Non-pigmented ciliary epithelial cell (primary cell): ENCODE results near the gene NUDT1.

Source experiments
- DNase-seq: peaks from one replicate; pipeline ENCODE4 v3.0.0-alpha.2; 2010; ENCODE audit warnings: low read depth

Gene NUDT1

DNA sequence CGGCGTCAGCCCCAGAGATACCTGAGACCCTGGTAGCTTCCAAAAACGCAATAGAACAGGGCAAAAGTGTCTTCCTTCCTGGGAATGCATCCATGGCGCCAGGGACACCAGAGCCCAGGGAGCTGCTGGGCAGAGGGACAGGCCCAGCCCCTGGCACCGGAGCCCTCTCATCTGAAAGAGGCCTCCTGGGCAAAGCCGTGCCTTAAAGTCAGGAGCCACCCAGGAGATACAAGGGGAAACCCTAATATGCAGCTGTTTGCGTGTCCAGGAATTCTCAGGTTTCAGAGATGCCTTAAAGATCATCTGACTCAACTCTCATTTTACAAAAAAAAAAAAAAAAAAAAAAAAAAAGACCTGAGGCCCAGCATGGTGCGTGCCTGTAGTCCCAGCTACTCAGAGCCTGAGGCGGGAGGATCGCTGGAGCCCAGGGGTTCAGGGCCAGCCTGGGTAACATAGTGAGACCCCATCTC, 28.0 kb downstream of the NUDT1 start:
- no peak for DNase-seq

DNA sequence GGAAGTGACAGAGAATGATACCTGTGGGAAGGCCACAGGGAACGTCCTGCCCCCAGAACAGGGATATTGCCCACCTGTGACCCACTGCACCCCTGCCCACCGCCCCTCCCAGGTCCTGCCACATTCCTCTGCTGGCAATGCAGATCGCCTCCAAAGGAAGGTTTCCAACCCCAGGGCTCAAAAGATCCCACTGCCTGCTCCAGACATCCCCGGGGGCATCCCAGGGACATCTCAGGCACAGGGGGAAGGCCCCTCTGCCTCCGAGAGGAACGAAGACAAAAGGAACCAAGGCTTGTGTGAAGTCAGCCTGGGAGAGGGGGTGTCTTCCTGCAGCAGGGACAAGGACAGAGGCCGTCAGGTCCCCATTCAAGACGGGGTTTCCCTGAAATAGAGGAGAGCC, 28.5 kb downstream of the NUDT1 start:
- no peak for DNase-seq

DNA sequence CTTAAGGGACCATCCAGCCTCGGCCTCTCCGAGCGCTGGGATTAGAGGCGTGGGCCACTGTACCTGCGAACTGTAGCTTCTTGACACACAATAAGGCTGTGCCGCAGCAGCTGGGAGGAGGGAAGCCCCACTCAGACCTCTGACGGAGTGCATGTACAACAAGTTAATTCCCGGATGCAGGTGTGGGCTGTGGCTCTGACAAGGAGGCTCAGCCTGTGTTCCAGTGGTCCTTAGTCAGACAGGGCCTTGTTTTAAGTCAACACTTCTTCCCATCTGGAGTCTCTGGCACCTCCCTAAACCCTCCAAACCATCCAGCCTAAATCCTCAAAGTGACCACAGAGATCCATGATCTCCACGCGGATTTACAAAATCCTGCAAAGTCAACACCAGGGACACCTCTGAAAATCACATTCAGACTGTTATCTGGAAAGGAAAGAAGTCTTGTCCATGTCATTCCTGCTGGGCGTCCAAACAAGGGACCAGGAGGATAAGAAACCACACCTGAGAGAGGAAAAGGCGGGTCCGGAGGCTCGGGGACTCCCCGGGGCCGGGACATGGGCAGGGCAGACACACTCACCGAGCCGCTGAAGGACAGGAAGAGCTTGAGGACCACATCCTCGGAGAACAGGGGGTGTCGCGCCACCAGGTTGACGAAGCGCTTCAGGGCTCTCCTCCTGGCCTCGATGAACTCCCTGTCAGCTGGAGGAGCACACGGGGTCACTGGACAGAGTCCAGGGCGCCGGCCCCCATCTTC, 29.4 kb downstream of the NUDT1 start:
- DNase-seq = no peak

DNA sequence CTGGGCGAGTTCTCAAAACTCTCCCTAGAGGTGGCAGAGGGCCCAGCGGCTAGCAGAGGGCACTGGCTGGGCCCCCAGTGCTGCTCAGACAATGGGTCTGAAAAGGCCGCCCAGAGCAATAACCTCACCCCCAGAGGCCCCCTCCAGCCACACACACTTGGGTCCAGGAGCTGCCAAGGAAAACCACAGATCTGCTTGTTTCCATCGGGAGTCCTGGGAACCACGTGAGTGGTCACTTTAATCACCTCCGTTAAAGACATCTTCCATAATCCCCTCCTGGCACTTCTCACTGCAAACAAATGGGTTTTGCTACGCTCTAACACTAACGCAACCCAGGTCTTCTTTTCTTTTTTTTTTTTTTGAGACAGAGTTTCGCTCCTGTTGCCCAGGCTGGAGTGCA, 30.0 kb downstream of the NUDT1 start:
- no peak for DNase-seq

DNA sequence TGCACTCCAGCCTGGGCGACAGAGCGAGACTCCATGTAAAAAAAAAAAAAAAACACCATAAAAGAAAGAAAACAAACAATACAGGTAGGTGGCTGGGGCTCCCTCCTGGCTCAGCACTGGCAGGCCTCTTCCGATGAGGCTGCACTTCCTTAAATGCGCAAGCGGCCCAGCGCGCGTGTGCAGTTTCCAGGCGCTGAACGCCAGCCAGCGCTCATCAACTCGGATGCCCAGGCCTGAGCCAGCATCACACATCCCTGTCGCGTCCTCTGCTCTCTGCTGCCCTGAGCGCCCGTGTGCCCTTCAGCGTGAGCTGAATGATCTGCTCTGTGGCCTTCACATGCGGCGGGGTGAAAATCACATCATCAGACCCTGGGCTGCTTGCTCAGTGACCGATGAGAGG, 31.8 kb downstream of the NUDT1 start:
- DNase-seq = no peak

DNA sequence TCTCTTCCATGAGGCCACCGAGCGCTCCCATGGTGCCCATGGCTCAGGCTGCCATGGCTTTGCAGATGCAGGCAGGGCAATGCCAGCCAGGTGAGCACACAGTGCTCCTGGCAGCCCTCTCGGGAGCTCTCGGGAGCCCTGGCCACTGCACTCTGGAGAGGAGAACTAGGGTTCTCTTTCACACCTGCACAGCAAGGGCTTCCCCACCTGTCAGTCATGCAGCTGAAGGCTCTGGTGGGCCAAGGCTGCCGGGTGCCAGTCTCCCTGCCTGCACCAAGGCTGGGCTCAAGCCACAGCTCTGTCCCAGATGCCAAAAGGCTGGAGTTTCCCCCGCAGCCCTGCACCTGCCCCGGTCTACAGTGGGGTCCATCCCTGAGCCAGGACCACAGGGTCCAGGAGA, 32.6 kb downstream of the NUDT1 start:
- DNase-seq = no peak

DNA sequence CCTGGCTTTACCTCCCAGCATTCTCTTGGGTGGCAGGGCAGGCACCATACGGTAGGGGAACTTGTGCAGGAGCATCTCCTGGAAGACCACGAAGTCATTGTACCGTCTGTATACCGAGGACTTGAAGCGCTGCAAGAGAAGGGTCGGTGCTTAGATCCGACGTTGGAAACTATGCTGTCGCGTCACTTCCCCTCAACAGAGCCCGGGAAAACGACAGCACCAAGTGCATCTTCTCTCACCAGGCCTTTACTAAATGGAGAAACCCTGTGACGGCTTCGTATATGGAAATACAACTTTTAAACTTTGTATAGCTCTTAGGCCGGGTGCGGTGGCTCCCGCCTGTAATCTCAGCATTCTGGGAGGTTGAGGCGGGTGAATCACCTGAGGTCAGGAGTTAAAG, 33.1 kb downstream of the NUDT1 start:
- DNase-seq = no peak

DNA sequence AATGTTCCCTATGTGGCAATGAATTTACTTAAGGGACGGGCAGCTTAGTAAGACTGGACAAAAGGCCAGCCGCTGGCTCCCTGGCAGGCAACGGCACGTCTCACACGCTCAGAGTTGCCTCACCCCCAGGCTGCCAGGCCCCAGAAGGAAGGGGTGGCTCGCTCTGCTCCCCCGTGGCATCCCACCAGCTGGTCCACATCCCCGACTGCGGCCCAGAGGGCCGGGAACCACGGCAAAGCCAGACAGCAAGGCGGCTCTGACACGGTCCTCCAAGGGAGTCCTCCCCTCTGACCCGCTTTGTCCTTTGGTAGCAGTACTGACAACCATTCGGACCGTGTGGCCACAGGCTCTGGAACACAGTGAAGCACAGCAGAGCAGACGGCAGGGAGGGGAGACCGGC, 34.1 kb downstream of the NUDT1 start:
- DNase-seq = no peak

DNA sequence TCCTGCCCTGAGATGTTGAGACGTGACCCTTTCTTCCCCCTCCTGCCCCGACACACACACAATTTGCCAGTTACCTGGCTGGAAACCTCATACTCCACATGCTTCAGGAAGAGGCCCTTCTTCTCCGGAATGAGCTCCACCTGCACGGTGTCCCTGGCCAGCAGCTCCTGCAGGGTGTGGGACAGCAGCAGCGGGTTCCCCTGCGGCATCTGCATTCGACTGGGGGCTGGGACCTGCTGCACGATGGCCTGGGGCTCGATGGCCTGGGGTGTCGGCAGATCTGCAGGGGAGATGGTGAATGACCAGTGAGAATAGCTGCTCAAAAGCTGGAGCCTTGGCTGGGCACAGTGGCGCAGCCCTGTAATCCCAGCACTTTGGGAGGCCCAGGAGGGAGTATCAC, 36.0 kb downstream of the NUDT1 start:
- DNase-seq = no peak

DNA sequence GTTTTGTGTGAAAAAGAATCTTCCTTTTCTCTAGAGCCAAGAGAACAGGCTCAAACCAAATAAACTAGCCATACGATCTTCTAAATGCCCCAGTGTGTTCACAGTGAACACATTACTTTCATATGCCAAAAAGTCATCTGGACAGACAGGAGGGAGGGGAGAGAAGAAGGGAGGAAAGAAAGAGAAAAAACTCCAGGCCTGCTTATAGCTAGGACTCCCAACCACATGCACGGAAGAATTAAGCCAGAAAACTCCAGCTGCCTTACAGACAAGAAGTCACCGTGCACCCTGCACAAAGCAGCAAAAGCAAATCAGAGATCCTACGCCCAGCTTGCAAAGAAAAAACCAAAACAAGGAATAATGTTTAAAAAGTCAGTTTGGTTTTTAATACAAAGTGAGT, 37.9 kb downstream of the NUDT1 start:
- DNase-seq = no peak

DNA sequence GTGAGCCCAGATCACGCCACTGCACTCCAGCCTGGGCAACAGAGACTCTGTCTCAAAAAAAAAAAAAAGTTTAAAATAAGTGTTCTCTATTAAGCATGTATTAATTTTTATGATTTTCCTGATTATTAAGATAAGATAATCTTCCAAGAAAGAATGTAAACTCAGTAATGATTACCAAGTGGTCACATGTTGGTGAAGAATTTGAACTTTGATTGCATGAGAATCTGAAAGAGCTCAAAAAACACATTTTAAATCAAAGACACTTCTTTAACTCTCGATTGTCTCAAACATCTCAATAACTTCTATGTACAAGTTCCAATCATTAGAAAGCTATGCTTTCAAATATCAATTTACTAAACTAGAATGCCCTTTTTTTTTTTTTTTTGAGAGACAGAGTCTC, 38.4 kb downstream of the NUDT1 start:
- DNase-seq = no peak

DNA sequence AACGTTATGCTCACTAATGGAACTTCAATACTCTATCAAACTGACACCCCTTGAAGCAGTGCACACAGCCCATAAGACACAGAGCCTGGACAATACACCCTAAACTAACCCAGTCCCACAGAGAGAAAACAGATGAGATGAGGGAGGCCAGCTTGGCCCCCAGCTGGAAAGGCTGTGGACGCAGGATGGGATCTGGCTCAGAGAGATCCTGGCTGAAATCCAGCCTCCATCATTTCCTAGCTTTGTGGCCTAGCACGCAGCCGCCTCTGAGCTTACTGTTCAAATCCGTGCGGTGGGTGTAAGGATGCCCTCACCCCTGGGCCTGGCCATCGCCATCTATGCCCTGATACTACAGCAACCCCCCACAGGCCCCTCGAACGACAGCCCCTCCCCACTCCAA, 39.5 kb downstream of the NUDT1 start:
- DNase-seq = no peak

DNA sequence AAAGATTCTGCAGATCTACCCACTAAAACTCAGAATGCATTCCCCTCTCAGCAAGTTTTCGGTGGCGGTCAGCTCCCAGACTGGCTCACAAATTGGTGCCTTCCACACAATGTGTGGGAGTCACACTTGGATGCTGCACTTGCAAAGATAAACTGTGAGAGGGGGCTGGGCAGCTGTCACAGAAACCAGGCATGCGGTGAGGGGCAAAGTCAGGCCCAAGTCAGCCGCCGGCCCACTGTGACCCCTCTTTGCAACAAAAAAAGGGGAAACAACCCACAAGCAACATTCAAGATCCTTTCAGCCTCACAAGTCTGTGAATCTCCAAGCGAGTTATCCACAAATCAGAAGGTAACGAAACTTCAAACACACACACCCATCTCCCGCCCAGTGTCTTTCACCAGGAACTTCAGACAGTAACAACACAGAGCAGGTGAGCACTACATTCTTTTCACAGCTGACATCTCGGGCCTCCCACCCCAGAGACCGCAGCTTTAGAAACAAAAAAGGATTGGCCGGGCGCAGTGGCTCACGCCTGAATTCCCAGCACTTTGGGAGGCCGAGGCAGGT, 40.2 kb downstream of the NUDT1 start:
- no peak for DNase-seq

DNA sequence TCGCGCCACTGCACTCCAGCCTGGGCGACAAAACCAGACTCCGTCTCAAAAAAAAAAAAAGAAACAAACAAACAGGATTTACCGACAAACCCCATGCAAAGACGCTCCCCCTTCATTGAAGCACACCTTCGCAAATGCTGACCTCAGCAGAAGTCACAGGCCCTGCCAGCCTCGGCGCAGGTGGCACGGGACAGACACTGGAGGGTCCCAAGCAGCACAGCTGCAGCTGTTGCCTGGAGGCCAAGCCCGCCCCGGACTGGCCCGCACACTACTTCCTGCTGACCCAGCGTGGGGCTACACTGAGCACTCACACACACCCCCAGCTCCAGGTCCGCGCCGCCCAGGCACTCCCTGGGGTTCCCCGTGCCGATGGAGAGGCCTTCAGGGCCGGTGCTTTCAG, 41.0 kb downstream of the NUDT1 start:
- no peak for DNase-seq

DNA sequence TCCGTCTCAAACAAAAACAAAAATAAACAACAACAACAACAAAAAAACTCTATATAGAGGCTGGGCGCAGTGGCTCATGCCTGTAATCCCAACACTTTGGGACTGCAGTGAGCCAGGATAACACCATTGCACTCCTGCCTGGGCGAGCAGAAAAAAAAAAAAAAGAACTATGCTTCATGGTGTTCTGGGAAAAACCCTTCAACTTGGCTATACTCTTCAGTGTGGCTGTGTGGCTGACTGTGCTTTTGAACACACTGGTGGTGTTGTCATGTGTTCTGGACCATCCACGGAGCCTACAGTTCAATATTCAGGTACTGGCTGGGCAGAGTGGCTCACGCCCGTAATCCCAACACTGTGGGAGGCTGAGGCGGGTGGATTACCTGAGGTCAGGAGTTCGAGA, 45.7 kb downstream of the NUDT1 start:
- DNase-seq = no peak

DNA sequence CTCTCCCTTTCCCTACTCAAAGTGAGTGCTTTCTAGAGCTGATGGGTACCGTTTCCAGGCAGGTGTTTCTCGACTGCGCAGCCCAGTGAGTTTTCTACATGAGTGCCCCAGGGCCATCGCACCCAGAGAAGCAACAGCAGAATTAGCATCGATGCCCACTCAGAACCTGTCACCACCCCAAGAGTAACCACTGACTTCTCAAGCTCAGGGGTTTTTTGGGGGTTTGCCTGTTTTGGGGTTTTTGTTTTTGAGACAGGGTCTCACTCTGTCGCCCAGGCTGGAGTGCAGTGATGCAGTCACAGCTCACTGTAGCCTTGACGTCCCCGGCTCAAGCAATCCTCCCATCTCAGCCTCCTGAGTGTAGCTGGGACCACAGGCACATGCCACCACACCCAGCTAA, 46.5 kb downstream of the NUDT1 start:
- no peak for DNase-seq

DNA sequence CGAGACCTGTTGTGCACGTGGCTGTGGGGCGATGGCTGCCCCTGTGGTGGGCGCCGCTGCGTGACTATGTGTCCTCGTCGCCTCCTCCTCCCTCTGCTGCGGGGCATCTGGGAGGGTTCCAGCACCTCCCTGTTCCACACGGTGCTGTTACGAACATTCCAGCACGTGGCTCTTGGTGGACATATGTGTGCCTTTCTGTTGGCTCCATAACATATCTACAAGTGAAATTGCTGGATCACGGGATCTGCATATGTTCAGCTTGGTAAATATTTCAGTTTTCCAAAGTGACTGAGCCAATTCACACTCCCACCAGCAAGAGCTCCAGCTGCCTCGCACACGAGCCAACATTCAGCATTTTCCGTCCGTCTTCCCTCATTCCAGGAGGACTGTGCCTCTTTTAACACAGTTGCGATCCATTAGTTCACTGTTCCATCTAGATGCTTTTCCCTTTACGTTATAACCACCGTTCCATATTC, 47.1 kb downstream of the NUDT1 start:
- no peak for DNase-seq

DNA sequence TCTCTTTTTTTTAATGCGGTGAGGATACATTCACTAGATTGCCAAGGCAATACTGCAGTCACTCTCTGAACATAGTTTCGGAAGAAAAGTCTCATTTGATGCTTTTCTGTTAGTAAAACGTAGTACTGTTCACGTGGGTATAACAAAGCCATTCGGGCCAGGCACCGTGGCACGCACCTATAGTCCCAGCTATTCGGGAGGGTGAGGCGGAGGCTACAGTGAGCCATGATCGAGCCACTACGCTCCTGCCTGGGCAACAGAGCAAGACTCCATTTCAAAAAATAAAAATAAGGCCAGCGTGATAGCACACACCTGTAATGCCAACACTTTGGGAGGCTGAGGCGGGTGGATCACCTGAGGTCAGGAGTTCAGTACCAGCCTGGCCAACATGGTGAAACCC, 47.6 kb downstream of the NUDT1 start:
- no peak for DNase-seq

DNA sequence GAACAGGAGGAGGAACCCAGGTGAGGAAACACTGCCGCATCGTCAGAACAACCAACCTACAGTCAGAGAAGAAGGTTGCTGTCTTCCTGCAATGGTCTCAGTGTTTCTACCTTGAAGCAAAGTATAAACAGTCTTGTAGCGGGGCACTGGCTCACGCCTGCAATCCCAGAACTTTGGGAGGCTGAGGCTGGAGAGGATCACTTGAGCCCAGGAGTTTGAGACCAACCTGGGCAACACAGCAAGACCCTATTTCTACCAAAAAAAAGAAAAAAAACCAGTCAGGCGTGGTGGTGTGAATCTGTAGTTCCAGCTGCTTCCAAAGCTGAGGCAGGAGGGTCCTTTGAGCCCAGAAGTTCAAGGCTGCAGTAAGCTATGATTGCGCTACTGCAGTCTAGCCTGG, 48.9 kb downstream of the NUDT1 start:
- no peak for DNase-seq

DNA sequence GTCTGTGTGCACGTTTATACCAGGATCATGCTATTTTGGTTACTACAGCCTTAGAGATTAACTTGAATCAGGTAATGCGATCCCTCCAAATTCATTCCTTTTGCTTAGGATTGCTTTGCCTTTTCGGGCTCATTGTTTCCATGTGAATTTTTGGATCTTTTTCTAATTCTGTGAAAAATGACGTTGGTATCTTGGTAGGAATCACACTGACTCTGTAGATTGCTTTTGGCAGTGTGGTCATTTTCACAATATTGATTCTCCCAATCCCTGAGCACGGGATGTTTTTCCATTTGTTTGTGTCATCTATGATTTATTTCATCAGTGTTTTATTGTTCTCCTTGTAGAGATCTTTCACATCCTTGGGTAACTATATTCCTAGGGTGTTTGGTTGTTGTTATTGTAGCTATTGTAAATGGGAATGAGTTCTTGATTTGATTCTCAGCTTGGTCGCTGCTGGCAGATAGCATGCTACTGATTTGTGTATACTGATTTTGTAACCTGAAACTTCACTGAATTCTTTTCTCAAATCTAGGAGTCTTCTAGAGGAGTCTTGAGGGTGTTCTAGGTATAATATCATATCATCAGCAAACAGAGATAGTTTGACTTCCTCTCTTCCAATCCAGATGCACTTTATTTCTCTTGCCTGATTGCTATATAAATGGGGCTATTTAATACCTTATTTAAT, 54.1 kb downstream of the NUDT1 start:
- DNase-seq = no peak

DNA sequence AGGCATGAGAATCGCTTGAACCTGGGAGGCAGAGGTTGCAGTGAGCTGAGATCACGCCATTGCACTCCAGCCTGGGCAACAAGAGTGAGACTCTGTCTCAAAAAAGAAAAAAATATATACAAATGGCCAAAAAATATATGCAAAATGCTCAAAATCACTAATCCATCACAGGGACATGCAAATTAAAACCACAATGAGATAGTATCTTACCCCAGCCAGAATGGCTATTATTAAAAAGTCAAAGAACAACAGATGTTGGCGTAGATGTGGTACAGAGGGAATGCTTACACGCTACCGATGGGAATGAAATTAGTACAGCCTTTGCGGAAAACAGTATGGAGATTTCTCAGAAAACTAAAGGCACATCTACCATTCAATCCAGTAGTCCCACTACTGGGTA, 54.8 kb downstream of the NUDT1 start:
- DNase-seq = no peak

DNA sequence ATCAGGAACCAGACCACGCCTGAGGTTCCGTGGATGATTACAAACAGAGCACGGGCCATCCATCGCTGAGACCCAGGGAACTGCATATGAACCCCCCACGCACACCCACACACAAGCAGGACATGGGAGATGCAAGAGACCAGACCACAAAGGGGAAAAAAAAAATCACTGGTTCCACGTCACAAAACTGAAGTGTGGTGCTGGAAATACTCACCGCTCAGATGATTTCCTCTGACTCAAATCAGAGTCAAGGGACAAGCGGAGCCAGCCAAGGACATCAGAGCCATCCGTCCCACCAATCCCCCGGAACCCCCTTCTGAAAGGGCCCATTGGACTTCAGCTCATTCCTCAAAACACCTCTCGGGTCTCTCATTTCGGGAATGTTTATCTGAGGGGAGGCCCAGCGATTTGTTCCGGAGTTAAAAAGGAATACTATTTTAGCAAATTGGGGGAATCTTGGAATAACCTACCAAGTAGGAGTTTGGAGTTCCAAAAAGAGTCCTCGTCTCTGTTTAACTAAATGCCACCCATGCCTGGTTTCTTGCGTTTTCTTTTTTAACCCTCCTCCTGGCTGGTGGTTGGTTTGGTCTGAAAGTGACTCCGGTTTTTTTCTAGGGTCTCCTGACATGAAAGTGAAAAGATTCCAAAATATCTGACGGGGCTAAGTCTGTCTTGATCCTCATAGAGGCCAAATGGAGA, 57.3 kb downstream of the NUDT1 start:
- peak; percentile 77 for DNase-seq
